ENCODE data around the gene TNS1. TPM values are rescaled to one million over a fixed set of nuclear protein-coding genes. Genes with fewer than 3 reads are reported as not detected.
"Not testable (repeated sequence)": the region's sequence is repeated elsewhere in the genome, so short reads cannot be mapped to it uniquely, and the experiment has no call there.

The TNS1 gene
- total RNA-seq, 1 experiment from 2014 or later: 3.4 TPM

DNA sequence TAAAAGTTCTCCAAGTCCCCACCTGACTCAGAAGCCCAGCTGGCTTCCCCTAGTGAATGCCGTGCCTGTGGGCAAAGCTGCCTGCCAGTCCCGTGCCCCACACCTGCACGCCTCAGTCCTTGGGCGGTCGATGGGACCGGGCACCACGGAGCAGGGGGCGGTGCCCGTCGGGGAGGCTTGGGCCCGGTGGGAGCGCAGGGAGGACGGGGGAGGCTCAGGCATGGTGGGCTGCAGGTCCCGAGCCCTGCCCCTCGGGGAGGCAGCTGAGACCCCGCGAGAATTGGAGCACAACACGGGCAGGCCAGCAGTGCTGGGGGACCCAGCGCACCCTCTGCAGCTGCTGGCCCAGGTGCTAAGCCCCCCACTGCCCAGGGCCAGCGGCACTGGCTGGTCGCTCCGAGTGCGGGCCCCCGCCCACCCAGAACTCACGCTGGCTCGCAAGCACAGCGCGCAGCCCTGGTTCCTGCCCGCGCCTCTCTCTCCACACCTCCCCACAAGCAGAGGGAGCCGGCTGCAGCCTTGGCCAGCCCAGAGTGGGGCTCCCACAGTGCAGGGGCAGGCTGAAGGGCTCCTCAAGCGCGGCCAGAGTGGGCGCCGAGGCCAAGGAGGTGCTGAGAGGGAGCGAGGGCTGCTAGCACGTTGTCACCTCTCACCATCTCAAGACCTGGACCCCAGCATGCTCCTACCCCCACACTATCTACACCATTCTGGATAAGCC, 215.5 kb downstream of the TNS1 start:
- no peak overlapping the region for H3K4me3 Mint-ChIP-seq
- Histone ChIP-seq H3K23ac (ENCODE audit: insufficient read length, low read depth, low read length) (no peak overlapping the region), H4K5ac (ENCODE audit: insufficient read length, low read depth, low read length) (no peak overlapping the region), H3K4me1 (ENCODE audit: insufficient read depth, low read length) (no peaks in the 10 kb centered on the region), H3K79me2 (ENCODE audit: insufficient read depth, low read length) (no peaks in the 10 kb centered on the region), H3T11ph (ENCODE audit: low read length) (no peak overlapping the region), H2AFZ (ENCODE audit: low read length) (no peak overlapping the region), H3K79me1 (ENCODE audit: insufficient read depth, low read depth, low read length, poor library complexity, severe bottlenecking) (no peaks in the 10 kb centered on the region), H2AK5ac (ENCODE audit: insufficient read length, low read length) (no peak overlapping the region), H3K9ac (ENCODE audit: extremely low read depth, insufficient read length, low read length) (no peak overlapping the region), H3K56ac (ENCODE audit: insufficient read length, low read depth, low read length) (no peak overlapping the region), H2BK15ac (ENCODE audit: low read depth, low read length) (no peak overlapping the region), H4K91ac (ENCODE audit: insufficient read length, low read depth, low read length) (no peak overlapping the region), H2BK20ac (ENCODE audit: low read depth, low read length, poor library complexity, severe bottlenecking) (no peak overlapping the region), H2BK12ac (ENCODE audit: insufficient read length, low read depth, low read length) (no peak overlapping the region), H3K18ac (ENCODE audit: insufficient read length, low read depth, low read length) (no peak overlapping the region), H2BK5ac (ENCODE audit: insufficient read length, low read length) (no peak overlapping the region), H4K20me1 (ENCODE audit: control insufficient read depth, insufficient read depth, insufficient read length) (no peaks in the 10 kb centered on the region), H4K8ac (replicated peaks; ENCODE audit: insufficient read length, low read depth, low read length) (no peak overlapping the region), H3K4ac (ENCODE audit: low read depth, low read length) (no peak overlapping the region), H3K14ac (ENCODE audit: insufficient read depth, low read length) (no peak overlapping the region), H3K4me2 (ENCODE audit: insufficient read depth, insufficient read length, low read length) (no peak overlapping the region), H3K23me2 (ENCODE audit: insufficient read length, low read depth, low read length, poor library complexity, severe bottlenecking) (no peaks in the 10 kb centered on the region), H3K27ac (ENCODE audit: insufficient read length, low read depth, low read length) (no peak overlapping the region), H3K27me3 (ENCODE audit: insufficient read depth, low read length) (no peaks in the 10 kb centered on the region; the same call in 1 of the 2 replicates), H2BK120ac (ENCODE audit: low read depth, low read length, poor library complexity, severe bottlenecking) (no peak overlapping the region), H3K9me3 (ENCODE audit: control insufficient read depth, low read depth, low read length) (no peaks in the 10 kb centered on the region)
- H3K9me3 Mint-ChIP-seq: peaks cover 14 to 15% of the 10 kb centered on the region in 2 experiments
- H3K4me1 Mint-ChIP-seq: peaks cover 9 to 17% of the 10 kb centered on the region in 2 experiments; a peak in 3 of 4 replicates
- no peak for TF ChIP-seq CTCF (conservative IDR thresholded peaks at IDR 0.05)
- no peak overlapping the region for H3K27ac Mint-ChIP-seq
- H3K36me3 Mint-ChIP-seq (ENCODE audit: insufficient read depth in 1 of 3, low read depth in 3 of 3): peaks cover 0 to 8% (median 0%) of the 10 kb centered on the region in 3 experiments; a peak in 3 of 7 replicates
- no CpG with 5 or more reads among the region's 37 CpGs for WGBS (ENCODE audit: extremely low coverage, insufficient read length, low lambda C conversion rate)
- H3K27me3 Mint-ChIP-seq (ENCODE audit: low read depth): peaks cover 39% of the 10 kb centered on the region
- DNase-seq: no peak

GRCh38 chr2:217786560-217786959, 216.2 kb downstream of the TNS1 start:
- Mint-ChIP-seq H3K9me3 (peaks cover 14 to 15% of the 10 kb centered on the region in 2 experiments), H3K4me1 (peaks cover 9 to 17% of the 10 kb centered on the region in 2 experiments; a peak in 3 of 4 replicates), H3K4me3 (peak overlapping the region in 1 of 2 experiments; percentile 8; a peak in 1 of 5 replicates), H3K27me3 (ENCODE audit: low read depth) (peaks cover 41% of the 10 kb centered on the region)
- H3T11ph ChIP-seq (ENCODE audit: low read length); H3K23ac ChIP-seq (ENCODE audit: insufficient read length, low read depth, low read length); H4K5ac ChIP-seq (ENCODE audit: insufficient read length, low read depth, low read length); H2BK20ac ChIP-seq (ENCODE audit: low read depth, low read length, poor library complexity, severe bottlenecking); H3K23me2 ChIP-seq (ENCODE audit: insufficient read length, low read depth, low read length, poor library complexity, severe bottlenecking); H2AFZ ChIP-seq (ENCODE audit: low read length); H3K27ac ChIP-seq (ENCODE audit: insufficient read length, low read depth, low read length); H3K4me2 ChIP-seq (ENCODE audit: insufficient read depth, insufficient read length, low read length); H3K27ac Mint-ChIP-seq; H3K14ac ChIP-seq (ENCODE audit: insufficient read depth, low read length); H4K91ac ChIP-seq (ENCODE audit: insufficient read length, low read depth, low read length); H2AK5ac ChIP-seq (ENCODE audit: insufficient read length, low read length); H3K18ac ChIP-seq (ENCODE audit: insufficient read length, low read depth, low read length); H3K9ac ChIP-seq (ENCODE audit: extremely low read depth, insufficient read length, low read length); H3K4me1 ChIP-seq (ENCODE audit: insufficient read depth, low read length); DNase-seq; H4K20me1 ChIP-seq (ENCODE audit: control insufficient read depth, insufficient read depth, insufficient read length); H2BK12ac ChIP-seq (ENCODE audit: insufficient read length, low read depth, low read length); H3K4ac ChIP-seq (ENCODE audit: low read depth, low read length); H3K36me3 Mint-ChIP-seq (ENCODE audit: insufficient read depth in 1 of 3, low read depth in 3 of 3); H3K79me1 ChIP-seq (ENCODE audit: insufficient read depth, low read depth, low read length, poor library complexity, severe bottlenecking); H3K27me3 ChIP-seq (ENCODE audit: insufficient read depth, low read length); H2BK15ac ChIP-seq (ENCODE audit: low read depth, low read length); H3K79me2 ChIP-seq (ENCODE audit: insufficient read depth, low read length); H2BK5ac ChIP-seq (ENCODE audit: insufficient read length, low read length); H4K8ac ChIP-seq (replicated peaks; ENCODE audit: insufficient read length, low read depth, low read length); H3K9me3 ChIP-seq (ENCODE audit: control insufficient read depth, low read depth, low read length); H2BK120ac ChIP-seq (ENCODE audit: low read depth, low read length, poor library complexity, severe bottlenecking); H3K56ac ChIP-seq (ENCODE audit: insufficient read length, low read depth, low read length): not testable (repeated sequence)
- WGBS (ENCODE audit: extremely low coverage, insufficient read length, low lambda C conversion rate): no CpG with 5 or more reads among the region's 5 CpGs
